Calu3 (cell line): ENCODE data around the gene CHN2. TPM values are rescaled to one million over a fixed set of nuclear protein-coding genes. Genes with fewer than 3 reads are reported as not detected.

Experiments used
- BruUV-seq: library from RNA; stranded (reverse); fragments of 400-500 nt; replicated peaks from 2 replicates; lab custom pipeline; 2021; lab: Mats Ljungman, UMichigan
- CTCF ChIA-PET: fragments of 300-600 bp; sonication (Branson Sonifier 250); formaldehyde crosslinking; loops from one replicate; lab custom pipeline; 2022; ENCODE audit warnings: antibody characterized with exemption; lab: Charles Lee
- DNase-seq: peaks from one replicate; pipeline ENCODE4 v3.0.0; 2022
- H3K27ac Mint-ChIP-seq: one replicate; pipeline ENCODE4 v1.8.0; 2022; ENCODE audit warnings: mixed read lengths; ENCODE audit not compliant: unreplicated experiment
- H3K27me3 Mint-ChIP-seq: one replicate; pipeline ENCODE4 v1.8.0; 2022; ENCODE audit warnings: mixed read lengths; ENCODE audit not compliant: unreplicated experiment
- H3K36me3 Mint-ChIP-seq: one replicate; pipeline ENCODE4 v1.8.0; 2022; ENCODE audit warnings: mild to moderate bottlenecking, moderate library complexity, mixed read lengths; ENCODE audit not compliant: insufficient read depth, unreplicated experiment
- H3K4me1 Mint-ChIP-seq: one replicate; pipeline ENCODE4 v1.8.0; 2022; ENCODE audit warnings: mild to moderate bottlenecking, low read depth, mixed read lengths; ENCODE audit not compliant: unreplicated experiment
- H3K4me3 Mint-ChIP-seq: one replicate; pipeline ENCODE4 v1.8.0; 2022; ENCODE audit warnings: mild to moderate bottlenecking, low read depth, moderate library complexity, mixed read lengths; ENCODE audit not compliant: unreplicated experiment
- H3K9me3 Mint-ChIP-seq: one replicate; pipeline ENCODE4 v1.8.0; 2022; ENCODE audit warnings: low read depth, mixed read lengths; ENCODE audit not compliant: unreplicated experiment
- intact Hi-C: fragments of 100-400 bp; cut with micrococcal nuclease; formaldehyde crosslinking; loops from one replicate; pipeline ENCODE4 v1.10.0; 2022; ENCODE audit not compliant: unreplicated experiment
- total RNA-seq: library from RNA; stranded (reverse); gene quantifications from 2 replicates; pipeline ENCODE4 v1.2.3, GENCODE V29; 2022
- TF ChIP-seq, protein P1 (sequence below): fragments of 200-600 bp; IDR thresholded peaks from one replicate; pipeline ENCODE4 v1.8.0; 2022; ENCODE audit warnings: antibody characterized with exemption; ENCODE audit not compliant: unreplicated experiment

CHN2 gene
- total RNA-seq, 1 experiment from 2014 or later: 12.4 TPM

GRCh38 chr7:29461996-29462395 is 267.4 kb downstream of the CHN2 start:
- H3K36me3 Mint-ChIP-seq: no peaks in the 10 kb centered on the region
- no peak for DNase-seq
- intact Hi-C loops: no loop called here
- H3K4me3 Mint-ChIP-seq: no peak overlapping the region
- H3K9me3 Mint-ChIP-seq: no peaks in the 10 kb centered on the region
- H3K4me1 Mint-ChIP-seq: no peaks in the 10 kb centered on the region
- CTCF ChIA-PET: no interaction called here
- BruUV-seq: no TSS peak
- H3K27ac Mint-ChIP-seq: no peak overlapping the region
- H3K27me3 Mint-ChIP-seq: peaks cover 25% of the 10 kb centered on the region
- TF ChIP-seq, protein P1, sequence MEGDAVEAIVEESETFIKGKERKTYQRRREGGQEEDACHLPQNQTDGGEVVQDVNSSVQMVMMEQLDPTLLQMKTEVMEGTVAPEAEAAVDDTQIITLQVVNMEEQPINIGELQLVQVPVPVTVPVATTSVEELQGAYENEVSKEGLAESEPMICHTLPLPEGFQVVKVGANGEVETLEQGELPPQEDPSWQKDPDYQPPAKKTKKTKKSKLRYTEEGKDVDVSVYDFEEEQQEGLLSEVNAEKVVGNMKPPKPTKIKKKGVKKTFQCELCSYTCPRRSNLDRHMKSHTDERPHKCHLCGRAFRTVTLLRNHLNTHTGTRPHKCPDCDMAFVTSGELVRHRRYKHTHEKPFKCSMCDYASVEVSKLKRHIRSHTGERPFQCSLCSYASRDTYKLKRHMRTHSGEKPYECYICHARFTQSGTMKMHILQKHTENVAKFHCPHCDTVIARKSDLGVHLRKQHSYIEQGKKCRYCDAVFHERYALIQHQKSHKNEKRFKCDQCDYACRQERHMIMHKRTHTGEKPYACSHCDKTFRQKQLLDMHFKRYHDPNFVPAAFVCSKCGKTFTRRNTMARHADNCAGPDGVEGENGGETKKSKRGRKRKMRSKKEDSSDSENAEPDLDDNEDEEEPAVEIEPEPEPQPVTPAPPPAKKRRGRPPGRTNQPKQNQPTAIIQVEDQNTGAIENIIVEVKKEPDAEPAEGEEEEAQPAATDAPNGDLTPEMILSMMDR: no peak

- Mint-ChIP-seq H3K27me3 (peaks cover 25% of the 10 kb centered on the region), H3K27ac (no peak overlapping the region), H3K4me1 (no peaks in the 10 kb centered on the region), H3K4me3 (no peak overlapping the region), H3K36me3 (no peaks in the 10 kb centered on the region), H3K9me3 (no peaks in the 10 kb centered on the region)
- CTCF ChIA-PET: no interaction called here
- intact Hi-C loops: no loop called here
- TF ChIP-seq, protein P1: no peak
- no TSS peak for BruUV-seq
- no peak for DNase-seq
Observed at GRCh38 chr7:29463504-29464158, 269.1 kb downstream of the CHN2 start.

- intact Hi-C loops: no loop called here
- Mint-ChIP-seq H3K36me3 (no peaks in the 10 kb centered on the region), H3K4me3 (no peak overlapping the region), H3K27ac (no peak overlapping the region), H3K27me3 (peaks cover 23% of the 10 kb centered on the region), H3K9me3 (no peaks in the 10 kb centered on the region), H3K4me1 (no peaks in the 10 kb centered on the region)
- BruUV-seq: no TSS peak
- CTCF ChIA-PET: no interaction called here
- TF ChIP-seq, protein P1: no peak
- DNase-seq: no peak
Observed at GRCh38 chr7:29464753-29465152, 270.2 kb downstream of the CHN2 start.

GRCh38 chr7:29467193-29467926 is 272.8 kb downstream of the CHN2 start:
- CTCF ChIA-PET: interaction anchor here (0.9 kb wide), 1 partner anchor 21 kb away, joined by 6 read pairs; no protein-coding TSS in a partner anchor
- Mint-ChIP-seq H3K27me3 (no peaks in the 10 kb centered on the region), H3K27ac (no peak overlapping the region), H3K4me3 (no peak overlapping the region), H3K9me3 (no peaks in the 10 kb centered on the region), H3K4me1 (peaks cover 15% of the 10 kb centered on the region), H3K36me3 (no peaks in the 10 kb centered on the region)
- BruUV-seq: no TSS peak
- TF ChIP-seq, protein P1: no peak
- intact Hi-C loops: no loop called here
- no peak for DNase-seq
